ENCODE data around the gene GIMAP8. TPM values are rescaled to one million over a fixed set of nuclear protein-coding genes. Genes with fewer than 3 reads are reported as not detected.

The GIMAP8 gene
- total RNA-seq, 6 experiments from 2014 or later = 2.7 to 10.0 (median 6.2) TPM

DNA sequence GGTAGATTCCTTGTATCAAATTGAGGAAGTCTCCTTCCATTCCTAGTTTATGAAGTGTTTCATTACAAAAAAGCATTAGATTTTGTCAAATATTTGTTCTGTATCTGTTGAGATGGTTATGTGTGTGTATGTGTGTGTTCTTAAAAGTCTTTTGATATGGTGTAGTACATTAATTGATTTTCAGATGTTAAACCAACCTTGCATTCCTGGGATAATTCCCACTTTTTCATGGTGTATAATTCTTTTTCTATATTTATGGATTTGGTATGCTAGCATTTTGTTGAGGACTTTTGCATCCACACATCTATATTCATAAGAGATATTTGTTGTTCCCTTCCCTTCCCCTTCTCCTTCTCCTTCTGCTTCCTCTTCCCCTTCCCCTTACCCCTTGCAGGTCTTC is 8.9 kb upstream of the GIMAP8 start:
- intact Hi-C loops (cut with DNase I) = loop anchor here in 1 of 2 donors (10.0 kb wide), 1 partner anchor 303 kb away; no protein-coding TSS in a partner anchor
- Histone ChIP-seq H3K4me3 (no peak overlapping the region), H3K9me3 (peaks cover 0 to 4% (median 0%) of the 10 kb centered on the region in 4 donors), H3K27ac (no peak overlapping the region), H3K36me3 (no peaks in the 10 kb centered on the region), H3K4me1 (peaks cover 0 to 6% (median 2%) of the 10 kb centered on the region in 4 donors), H3K27me3 (no peaks in the 10 kb centered on the region)
- no peak for DNase-seq
- TF ChIP-seq POLR2A (IDR thresholded peaks at IDR 0.05) = no peak
- no peak for TF ChIP-seq CTCF (IDR thresholded peaks at IDR 0.05)
- no peak for ATAC-seq

GRCh38 chr7:150442811-150443210 is 7.6 kb upstream of the GIMAP8 start:
- H3K4me1 ChIP-seq = peaks cover 0 to 14% (median 4%) of the 10 kb centered on the region in 4 donors
- no peak overlapping the region for H3K4me3 ChIP-seq
- peaks cover 0 to 4% (median 0%) of the 10 kb centered on the region in 4 donors for H3K9me3 ChIP-seq
- ATAC-seq (no peak), DNase-seq (no peak)
- WGBS (ENCODE audit: insufficient coverage, low coverage, low lambda C conversion rate, missing lambda C conversion rate) = 71% methylated on average over 3 of the region's 20 CpGs
- TF ChIP-seq POLR2A (IDR thresholded peaks at IDR 0.05) = no peak
- no peak for TF ChIP-seq CTCF (IDR thresholded peaks at IDR 0.05)
- no peak overlapping the region for H3K27ac ChIP-seq
- H3K27me3 ChIP-seq = no peaks in the 10 kb centered on the region
- intact Hi-C loops (cut with DNase I) = loop anchor here in 1 of 2 donors (10.0 kb wide), 1 partner anchor 302 kb away; no protein-coding TSS in a partner anchor
- no peaks in the 10 kb centered on the region for H3K36me3 ChIP-seq

DNA sequence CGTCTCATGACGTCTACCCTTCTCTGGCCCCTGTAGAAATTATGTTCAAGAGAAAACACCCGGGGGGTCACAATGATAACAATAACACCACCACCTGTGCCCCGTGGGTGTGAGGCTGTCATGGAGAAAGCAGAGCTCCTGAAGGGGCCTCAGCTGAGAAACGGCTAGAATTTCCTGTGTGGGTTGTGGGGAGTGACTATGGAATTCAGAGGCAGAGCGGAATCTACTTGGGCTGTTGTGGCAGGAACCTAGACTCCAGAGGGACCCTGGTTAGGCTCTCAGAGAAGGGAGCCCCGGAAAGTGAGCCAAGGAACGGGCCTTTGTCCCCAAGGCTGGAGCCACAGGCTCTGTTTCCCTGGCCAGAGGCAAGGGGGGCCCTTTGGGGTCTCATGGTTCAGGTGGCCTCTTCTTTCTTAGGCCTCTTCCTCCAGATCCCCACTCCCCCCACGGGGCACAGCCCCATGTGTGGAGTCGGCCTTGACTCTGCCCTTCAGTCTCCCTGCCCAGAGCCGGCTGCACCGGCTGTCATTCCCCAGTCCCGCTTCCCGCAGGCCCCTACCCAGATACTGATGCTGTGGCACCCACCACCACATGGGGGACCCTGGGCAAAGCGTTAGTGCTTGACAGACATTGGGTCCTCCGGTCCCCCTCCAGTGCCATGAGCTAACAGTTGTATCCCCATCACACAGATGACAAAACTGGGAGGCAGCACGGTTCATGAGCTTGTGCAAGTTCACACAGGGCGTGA is 6.5 kb upstream of the GIMAP8 start:
- WGBS (ENCODE audit: insufficient coverage, low coverage, low lambda C conversion rate, missing lambda C conversion rate) = 62% methylated on average over 6 of the region's 18 CpGs
- intact Hi-C loops (cut with DNase I) = loop anchor here in 1 of 2 donors (10.0 kb wide), 1 partner anchor 301 kb away; no protein-coding TSS in a partner anchor

DNA sequence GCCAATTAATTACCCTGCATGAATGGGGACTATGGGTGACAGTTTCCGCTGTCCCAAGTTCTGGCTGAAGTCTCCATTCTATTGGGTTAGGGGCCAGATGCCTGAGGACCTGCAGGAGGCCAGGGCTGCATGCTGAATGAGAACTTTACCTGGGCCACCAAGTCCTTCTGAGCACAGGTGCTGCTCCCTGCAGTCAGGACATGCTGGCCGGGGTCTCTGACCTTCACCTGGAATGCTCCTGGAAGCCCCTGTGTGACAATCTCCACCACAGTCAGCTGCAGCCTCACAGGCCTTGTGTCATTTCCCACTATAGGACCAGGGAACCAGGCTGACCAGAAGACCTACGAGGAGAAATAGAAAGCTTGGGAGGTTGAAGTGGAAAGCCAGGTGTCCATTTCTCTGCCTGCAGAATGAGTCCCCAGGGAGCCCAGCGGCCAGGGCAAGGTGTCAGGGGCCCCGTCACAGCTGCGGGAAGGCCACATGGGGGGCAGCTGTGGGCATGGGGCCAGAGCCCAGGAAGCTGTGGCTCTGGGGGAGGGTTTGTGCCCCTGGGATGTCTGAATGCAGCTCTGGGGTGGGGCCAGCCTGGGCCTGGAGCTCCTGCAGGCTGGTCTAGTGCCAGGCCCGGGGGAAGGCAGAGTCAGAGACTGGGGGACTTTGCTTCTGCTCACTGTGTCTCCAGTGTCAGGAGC is 5.6 kb upstream of the GIMAP8 start:
- intact Hi-C loops (cut with DNase I) = loop anchor here in 1 of 2 donors (10.0 kb wide), 1 partner anchor 300 kb away; no protein-coding TSS in a partner anchor

More for the DNA sequence above, 6.5 kb upstream of the GIMAP8 start:
- TF ChIP-seq POLR2A (IDR thresholded peaks at IDR 0.05) (no peak), CTCF (IDR thresholded peaks at IDR 0.05) (no peak)
- Histone ChIP-seq H3K27ac (no peak overlapping the region), H3K4me3 (no peak overlapping the region), H3K9me3 (peaks cover 0 to 4% (median 0%) of the 10 kb centered on the region in 4 donors), H3K36me3 (no peaks in the 10 kb centered on the region), H3K27me3 (no peaks in the 10 kb centered on the region), H3K4me1 (peaks cover 0 to 14% (median 5%) of the 10 kb centered on the region in 4 donors)
- ATAC-seq (no peak), DNase-seq (no peak)

More for the DNA sequence above, 5.6 kb upstream of the GIMAP8 start:
- Histone ChIP-seq H3K36me3 (no peaks in the 10 kb centered on the region), H3K4me3 (no peak overlapping the region), H3K4me1 (peaks cover 0 to 16% (median 7%) of the 10 kb centered on the region in 4 donors), H3K9me3 (peaks cover 0 to 4% (median 0%) of the 10 kb centered on the region in 4 donors), H3K27ac (no peak overlapping the region), H3K27me3 (no peaks in the 10 kb centered on the region)
- ATAC-seq (no peak), DNase-seq (no peak)
- TF ChIP-seq CTCF (IDR thresholded peaks at IDR 0.05) = no peak
- no peak for TF ChIP-seq POLR2A (IDR thresholded peaks at IDR 0.05)
- WGBS (ENCODE audit: insufficient coverage, low coverage, low lambda C conversion rate, missing lambda C conversion rate) = 80% methylated on average over 1 of the region's 7 CpGs
